Myocyte (in vitro differentiated cells): ENCODE measurements around the gene SELENOK. TPM values are rescaled to one million over a fixed set of nuclear protein-coding genes. Genes with fewer than 3 reads are reported as not detected.
A peak's percentile ranks its signal among the peaks of the same experiment; 100 is the strongest.
"Not testable (repeated sequence)": the region's sequence is repeated elsewhere in the genome, so short reads cannot be mapped to it uniquely, and the experiment has no call there.

ENCODE experiments used
- DNase-seq: peaks from one replicate; pipeline ENCODE4 v3.0.0-alpha.2; 2012; ENCODE audit warnings: low read depth
- polyA plus RNA-seq: library from polyadenylated mRNA; unstranded; fragments of >200 nt; gene quantifications from one replicate; pipeline ENCODE4 v1.2.1, GENCODE V29; 2012; ENCODE audit warnings: missing spikeins
- total RNA-seq: library from RNA; depleted of rRNA; stranded (reverse); fragments of >200 nt; gene quantifications from 2 replicates; pipeline ENCODE4 v1.2.3, GENCODE V29; 2014

The SELENOK gene
- 37.1 and 70.8 TPM in 2 replicates for total RNA-seq
- 59.2 TPM for polyA plus RNA-seq

DNA sequence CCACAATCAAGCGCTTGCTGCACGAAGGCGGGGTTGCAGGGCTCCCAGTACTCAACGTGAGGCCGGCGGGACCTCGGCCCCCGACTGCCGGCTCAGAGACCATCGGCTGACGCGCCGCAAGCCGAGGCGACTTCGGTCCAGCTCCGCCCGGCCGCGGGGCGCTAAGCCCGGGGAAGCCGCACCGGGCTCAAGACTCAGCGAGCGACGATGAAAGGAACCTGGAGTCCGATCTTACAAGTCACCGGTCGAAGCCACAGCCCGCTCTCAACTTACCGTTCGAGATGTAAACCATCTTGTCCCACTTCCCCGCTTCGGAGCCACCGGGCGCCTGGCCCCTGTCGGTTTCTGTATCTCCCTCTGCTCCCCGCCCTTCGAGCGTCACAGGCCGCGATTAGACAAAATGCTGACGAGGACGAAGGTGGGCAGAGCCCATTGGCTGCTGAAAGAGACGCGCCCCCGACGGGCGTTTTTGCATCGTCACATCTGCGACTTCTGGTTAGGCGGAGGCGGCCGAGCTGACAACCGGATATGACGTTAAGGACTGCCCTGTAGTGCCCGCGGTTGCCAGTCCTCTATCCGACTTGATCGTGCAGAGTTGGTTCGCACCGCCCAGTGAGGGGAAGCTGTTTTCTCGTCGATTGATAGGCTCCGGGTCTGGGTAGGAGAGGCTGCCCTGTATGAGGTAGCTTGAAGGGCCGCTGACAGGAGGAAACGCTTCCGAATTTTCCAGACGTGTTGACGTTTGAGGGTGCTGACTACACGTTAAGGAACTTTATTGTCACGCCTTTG lies at the start of gene SELENOK:
Gene SELENOK (minus strand): TSS at position 363 of the 789 bp plus-strand sequence.
- peak; percentile 99 for DNase-seq

DNA sequence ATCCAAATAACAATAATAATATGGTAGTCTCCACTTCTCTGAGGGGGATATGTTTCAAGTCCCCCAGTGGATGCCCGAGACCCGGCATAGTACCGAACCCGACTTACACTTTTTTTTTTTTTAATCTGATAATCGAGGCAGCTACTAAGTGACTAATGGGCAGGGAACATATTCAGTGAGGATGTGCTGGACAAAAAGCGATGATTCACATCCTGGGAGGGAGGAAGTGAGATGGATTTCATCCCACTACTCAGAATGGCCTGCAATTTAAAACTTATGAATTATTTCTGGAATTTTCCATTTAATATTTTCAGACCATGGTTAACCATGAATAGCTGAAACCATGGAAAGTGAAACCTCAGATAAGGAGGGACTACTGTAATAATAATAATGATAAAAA lies 49.5 kb upstream of the SELENOK start:
- peak; percentile 16 for DNase-seq

DNA sequence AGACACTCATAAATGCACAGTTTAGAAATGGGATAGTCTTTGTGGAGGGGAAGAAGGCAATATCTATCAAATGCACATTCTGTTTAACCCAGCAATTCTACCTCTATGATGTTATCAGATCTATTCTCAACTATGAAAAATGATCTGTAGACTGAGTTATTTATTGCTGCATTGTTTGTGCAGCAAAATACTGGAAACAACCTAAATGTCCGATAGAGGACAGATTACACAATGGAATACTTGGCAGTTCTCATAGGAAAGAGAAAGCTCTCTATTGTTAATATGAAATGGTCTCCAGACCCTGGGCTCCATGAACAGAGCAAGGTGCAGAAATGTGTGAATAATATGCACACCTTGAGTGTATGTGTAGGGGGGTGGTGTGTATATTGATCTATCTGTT lies 49.0 kb upstream of the SELENOK start:
- DNase-seq = no peak

DNA sequence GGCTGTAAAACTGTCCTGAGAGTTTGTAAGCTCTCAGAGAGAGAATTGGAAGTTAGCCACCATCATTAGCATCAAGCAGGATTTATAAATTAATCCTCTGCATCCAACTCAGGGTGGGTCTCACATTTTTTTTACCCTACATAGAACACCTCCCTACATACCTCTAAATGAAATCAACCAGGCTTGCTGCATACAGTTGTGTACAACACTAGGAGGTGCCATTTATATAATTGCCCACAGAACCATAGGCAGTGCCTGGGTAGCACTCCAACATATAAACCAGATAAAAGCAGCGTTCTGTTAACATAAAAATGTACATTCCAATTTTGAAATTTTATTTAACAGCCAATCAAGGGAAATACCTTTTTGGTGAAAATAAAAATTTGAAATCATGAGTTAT lies 48.2 kb upstream of the SELENOK start:
- DNase-seq = no peak

DNA sequence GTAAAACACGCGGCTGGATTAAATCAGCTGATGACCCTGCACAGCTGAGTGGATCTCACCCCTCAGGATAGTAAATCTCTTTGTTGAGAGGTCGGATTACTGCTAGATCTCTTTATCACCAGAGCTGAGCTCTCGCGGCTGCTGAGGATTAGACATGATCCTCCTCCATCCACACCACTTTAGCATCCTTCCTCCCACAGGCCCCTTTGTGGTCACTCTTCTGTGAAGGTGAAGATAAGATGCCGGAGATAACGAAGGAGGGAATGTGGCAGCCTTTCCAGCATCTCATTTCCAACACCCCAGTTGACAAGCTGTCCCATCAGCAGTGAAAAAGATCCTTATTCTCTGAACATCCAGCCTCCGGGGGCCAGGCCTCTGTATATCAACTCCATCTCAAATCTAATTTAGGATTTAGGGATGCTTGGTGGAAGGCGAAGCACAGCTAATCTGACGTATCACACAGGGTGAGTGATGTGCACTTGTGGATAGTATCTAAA lies 47.5 kb upstream of the SELENOK start:
- no peak for DNase-seq

DNA sequence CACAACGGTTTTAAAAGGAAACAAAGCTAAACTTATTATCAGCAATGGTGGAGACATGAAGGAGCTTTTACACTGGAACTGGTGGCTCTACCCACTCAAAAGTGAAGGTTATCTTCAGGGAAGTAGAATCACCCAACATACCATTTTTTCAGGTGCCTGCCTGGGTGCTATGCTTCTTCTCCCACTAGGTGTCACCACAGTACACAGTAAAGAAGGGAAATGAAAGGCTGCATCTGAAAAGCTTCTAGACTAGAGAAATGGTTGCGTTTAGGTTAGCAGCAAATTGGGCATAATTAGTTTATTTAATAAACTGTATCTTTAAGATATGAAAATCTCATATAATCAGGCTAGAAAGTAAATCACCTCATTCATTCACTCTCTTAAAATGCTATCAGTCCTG lies 47.0 kb upstream of the SELENOK start:
- DNase-seq = peak; percentile 56

DNA sequence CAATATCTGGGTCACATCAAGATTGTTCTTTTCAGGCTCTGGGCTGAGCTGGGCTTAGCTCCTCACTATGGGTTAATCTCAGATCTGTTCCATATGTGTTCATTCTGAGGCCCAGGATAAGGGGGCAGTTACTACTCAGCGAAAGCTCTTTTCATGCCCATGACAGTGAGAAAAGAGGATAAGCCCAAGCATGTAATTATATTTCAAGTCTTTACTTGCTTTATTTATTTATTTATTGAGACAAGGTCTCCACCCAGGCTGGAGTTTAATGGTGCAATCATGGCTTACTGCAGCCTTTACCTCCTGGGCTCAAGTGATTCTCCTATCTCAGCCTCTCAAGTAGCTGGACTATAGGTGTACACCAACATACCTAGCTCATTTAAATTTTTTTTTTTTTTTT lies 44.7 kb upstream of the SELENOK start:
- DNase-seq = no peak

DNA sequence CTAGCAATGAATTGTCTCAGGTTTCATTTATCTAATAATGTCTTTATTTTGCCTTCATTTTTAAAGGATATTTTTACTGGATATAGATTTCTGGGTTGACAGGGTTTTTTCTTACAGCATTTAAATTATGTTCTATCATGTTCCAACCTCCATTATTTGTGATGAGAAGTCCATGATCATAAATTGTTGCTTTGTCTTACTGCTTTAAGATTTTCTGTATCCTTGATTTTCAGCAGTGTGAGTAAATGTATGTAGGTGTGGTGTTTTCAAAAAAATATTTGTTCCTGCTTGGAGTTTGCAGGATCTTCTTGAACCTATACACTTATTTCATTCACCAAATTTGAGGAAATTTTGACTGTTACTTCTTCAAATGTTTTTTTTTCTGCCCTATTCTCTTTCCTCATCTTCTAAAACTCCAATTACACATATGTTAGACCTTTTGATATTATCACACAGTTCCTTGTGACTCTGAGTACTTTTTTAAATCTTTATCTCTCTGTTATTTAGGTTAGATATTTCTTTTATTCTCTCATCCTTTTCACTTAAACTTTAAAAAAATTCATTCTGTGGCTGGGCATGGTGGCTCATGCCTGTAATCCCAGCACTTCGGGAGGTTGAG lies 43.7 kb upstream of the SELENOK start:
- DNase-seq = no peak

DNA sequence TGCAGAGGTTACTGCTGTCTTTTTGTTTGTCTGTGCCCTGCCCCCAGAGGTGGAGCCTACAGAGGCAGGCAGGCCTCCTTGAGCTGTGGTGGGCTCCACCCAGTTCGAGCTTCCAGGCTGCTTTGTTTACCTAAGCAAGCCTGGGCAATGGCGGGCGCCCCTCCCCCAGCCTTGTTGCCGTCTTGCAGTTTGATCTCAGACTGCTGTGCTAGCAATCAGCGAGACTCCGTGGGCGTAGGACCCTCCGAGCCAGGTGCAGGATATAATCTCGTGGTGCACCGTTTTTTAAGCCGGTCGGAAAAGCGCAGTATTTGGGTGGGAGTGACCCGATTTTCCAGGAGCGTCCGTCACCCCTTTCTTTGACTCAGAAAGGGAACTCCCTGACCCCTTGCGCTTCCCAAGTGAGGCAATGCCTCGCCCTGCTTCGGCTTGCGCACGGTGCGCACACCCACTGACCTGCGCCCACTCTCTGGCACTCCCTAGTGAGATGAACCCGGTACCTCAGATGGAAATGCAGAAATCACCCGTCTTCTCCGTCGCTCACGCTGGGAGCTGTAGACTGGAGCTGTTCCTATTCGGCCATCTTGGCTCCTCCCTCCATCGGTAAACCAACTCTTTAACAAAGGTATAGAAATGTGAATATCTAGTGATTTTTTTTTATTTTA lies 35.7 kb upstream of the SELENOK start:
- not testable (repeated sequence) for DNase-seq

DNA sequence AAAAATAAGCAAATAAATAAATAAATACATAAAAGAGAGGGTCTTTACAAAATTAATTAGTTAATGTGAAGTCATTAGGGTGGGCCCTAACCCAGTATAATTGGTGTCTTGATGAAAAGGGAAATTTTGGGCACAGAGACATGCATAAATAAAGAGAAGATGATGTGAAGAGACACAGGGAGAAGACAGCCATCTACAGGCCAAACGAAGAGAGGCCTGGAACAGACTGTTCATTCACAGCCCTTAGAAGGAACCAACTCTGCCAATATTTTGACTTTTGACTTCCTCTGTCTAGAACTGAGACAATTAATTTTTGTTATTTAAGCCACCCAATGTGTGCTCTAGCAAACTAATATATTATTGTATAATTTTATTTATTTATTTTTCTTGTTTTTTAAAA lies 29.6 kb upstream of the SELENOK start:
- DNase-seq = no peak

DNA sequence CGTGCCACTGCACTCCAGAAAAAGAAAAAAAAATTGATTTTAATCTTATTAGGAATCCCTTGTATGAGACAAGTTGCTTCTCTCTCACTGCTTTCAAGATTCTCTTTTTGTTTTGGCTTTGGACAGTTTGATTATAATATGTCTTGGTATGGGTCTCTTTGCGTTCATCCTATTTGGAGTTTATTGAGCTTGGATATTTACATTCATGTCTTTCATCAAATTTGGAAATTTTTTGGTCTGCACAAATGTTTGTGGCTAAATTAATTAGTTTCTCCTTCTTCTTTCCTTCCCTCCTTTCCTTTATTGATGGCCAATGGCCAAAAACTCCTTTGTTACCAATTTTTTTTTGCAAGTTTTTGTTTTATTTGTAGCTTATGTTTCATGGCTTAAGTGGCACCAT lies 28.1 kb upstream of the SELENOK start:
- DNase-seq = no peak

DNA sequence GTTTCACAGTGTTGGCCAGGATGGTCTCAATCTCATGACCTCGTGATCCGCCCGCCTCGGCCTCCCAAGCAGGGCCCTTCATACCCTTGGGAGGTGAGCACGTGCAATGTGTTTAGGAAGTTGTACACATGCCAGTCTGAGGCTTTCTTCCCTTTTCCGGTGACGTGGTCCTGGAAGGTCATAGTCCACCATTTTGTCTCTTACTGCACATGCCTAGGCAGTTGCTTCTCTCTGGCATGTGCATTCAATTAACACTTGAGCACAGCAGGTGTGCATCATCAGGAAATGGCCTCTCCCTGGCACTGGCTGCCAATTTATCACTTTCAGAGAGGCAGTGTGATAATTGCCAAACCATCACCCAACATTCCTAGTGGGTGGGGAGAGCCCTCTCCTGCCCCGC lies 21.7 kb upstream of the SELENOK start:
- no peak for DNase-seq

DNA sequence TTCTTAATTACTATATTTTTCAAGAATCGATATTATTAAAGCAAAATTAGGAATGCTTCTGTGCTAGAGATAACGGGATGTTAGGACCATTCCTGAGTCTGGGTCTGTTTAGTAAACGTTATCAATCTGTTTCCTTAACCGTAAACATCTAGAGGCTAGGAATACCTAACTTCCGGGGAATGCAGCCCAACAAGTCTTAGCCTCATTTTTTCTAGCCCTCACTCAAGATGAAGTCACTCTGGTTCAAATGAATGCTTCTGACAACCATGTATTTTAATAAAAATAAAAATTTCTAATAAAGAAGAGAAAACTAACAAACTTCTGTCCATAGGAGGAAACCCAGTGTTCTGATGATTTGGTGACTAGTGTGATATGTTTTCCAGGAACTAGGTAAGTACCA lies 11.1 kb upstream of the SELENOK start:
- no peak for DNase-seq

DNA sequence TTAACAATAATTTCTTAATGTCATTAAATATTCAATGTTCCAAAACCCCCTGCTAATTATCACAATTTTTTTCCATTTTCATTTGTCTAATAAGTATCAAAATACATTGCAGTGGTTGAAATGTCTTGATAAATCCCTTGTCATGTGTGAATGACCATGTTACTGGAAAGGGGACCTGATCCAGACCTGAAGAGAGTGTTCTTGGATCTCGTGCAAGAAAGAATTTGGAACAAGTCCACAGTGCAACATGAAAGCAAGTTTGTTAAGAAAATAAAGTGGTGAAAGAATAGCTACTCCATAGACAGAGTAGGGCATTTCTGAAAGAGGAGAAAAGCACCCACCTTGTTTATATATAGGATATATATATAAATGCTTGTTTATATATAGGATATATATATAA lies 10.4 kb upstream of the SELENOK start:
- DNase-seq = no peak

DNA sequence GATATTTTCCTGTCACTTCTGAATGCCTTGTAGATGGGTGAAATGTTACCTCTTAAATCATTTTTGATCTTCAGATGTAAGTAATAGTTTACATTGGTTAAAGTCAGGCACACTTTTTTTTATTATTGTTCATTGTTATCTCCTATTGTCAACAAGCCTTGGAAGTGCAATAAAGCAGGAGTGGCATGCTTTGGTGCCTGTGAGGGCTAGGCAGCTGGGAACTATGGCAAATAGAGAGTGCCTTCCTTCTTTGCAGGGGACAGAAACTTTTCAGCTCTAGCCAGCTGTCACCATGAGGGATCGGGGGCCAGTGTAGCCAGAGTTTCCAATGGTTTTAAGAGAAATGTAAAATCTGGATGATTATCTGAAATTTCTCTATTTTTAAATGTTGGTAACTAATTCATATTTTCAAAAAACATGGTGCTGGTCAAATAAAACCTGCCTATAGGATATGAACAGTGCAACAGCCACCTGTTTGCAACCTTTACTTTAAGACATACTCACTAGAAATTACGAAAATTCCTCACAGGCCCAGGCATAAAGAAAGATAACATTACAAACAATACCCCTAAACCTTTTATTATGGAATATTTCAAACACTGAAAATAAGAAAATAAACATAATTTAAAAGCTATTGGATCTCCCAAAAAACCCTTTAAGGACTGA lies 9.1 kb upstream of the SELENOK start:
- no peak for DNase-seq

DNA sequence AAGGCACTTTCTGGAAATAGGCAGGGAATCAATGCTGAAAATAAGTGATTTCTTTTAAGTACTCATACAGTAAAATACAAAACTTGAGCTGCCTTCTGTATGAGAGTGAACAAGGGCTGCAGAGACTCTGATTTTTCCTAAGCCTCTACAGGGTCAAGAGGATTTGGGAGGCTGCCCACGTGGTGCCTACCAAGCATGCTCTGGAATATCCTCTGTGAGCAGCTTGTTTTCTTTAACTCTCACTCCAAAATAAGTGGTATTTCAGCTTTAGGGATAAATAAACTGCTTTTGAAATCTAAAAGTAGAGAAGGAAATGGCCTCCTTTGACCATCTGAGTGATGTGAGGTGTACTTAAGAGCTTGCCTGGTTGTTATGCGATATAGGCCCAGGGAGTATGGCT lies 8.1 kb upstream of the SELENOK start:
- no peak for DNase-seq

DNA sequence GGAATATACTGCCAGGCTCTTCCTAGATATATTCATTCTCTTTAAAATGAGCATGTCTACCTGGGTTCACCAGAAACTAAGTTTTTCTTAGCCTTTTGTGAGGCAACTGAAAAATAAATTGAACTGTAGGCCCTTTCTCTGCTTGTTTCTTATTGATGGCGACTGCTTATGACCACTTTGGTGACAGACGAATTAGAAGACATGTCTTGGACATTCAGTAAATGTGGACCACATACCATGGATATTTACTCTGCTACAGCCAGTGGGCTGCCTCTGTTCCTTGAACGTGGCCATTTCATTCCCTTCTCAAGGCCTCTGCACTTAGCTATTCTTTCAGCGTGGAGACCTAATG lies 603 bp upstream of the SELENOK start:
- DNase-seq = no peak

DNA sequence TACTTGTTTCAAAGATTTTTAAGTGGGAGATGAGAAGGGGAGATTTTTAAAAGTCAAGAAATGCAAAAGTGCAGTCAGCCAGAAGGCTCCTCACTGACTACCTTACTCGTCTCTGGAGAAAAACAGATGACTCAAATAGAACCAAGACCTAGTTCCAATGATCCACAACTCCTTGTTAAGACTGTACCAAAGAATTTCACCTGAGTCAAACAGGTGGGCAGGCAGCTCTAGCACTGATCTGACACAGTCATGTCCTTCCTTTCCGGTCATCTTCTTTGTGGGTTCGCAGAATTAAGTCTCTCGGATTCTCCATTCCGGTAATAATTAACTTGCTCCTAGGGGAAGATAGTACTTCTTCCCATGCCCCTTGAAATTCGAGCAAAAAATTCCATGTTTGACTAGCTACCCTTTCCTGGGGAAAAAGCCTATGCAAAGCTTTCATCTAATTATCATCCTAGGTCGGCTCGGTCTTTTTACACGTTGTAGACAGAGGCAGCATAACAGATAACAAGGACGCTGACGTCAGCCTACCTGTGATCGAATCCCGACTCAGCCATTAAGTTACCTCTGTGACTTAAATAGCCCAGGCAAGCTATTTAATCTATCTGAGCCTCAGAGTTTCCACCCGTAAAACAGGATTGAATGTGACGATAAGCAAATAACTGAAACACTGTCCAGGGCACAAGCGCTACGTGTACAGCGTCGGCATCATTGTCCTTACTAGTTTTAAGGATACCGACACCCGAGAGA lies 758 bp downstream of the SELENOK start:
- DNase-seq = peak; percentile 12

DNA sequence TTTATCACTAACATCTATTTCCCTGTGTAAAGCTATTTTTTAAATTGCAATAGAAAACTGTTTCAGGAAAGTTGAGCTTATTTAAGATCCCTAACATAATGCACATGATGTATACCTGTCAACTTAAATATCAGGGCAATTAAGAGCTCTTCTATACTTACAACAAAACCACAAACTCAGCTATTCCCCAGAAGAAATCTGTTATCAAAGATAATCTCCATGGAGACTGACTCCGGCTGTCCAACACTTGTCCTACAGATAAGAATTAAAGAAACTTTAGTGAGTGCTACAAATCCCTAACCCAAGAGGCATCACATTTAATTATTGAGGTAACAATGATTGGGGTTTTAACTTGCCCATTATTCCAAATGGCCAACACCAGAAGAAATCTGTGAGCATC lies 3.4 kb downstream of the SELENOK start:
- DNase-seq = no peak

DNA sequence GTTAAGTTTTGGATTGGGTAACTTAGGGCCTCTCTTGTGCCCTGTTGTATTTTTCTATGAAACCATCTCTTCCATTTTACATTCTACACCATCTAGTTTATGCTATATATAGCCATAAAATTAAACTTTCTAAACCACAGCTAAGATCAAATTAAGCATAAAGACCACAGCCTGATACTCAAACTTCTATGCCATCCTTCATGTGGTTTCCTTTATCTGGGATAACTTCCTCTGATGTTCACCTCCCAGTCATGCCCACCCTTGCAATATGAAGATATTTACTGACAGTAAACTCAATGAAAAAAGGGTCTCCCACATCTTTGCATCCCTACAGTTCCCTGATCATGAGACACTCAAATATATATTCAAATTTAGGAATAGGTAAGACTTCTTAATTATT lies 4.2 kb downstream of the SELENOK start:
- no peak for DNase-seq

DNA sequence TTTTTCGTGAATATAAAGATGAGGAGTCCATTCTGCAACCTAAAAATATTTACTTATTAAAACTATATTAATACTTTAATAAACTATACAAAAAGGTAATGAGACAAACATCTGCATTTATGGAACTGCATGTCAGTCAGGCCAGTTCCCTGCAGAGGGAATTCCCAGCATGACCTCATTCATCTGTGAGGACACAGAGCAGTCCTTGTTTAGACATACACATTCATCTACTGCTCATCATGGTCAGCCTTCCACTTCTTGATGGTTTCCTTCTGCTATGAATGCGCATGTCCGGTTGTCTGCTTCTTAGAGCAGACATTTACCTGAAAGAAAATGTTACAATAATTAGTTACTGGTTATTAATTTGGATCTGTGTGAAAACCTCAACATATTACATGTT lies 6.4 kb downstream of the SELENOK start:
- DNase-seq = no peak
